Right atrium auricular region (tissue), 2 donors: ENCODE results near the gene KDELR1. TPM values are rescaled to one million over a fixed set of nuclear protein-coding genes. Genes with fewer than 3 reads are reported as not detected.

Experiments used
- DNase-seq: peaks from one replicate; pipeline ENCODE4 v3.0.0-alpha.2; 2019; ENCODE audit warnings: low spot score
- H3K27ac ChIP-seq, 2 donors: fragments of 200-600 bp; sonication (generic); 1 replicate in 1 of 2; 2 replicates in 1 of 2; pipeline ENCODE4 v1.5.1; 2016 to 2019
- H3K27me3 ChIP-seq, 2 donors: fragments of 200-600 bp; sonication (generic); one replicate each; pipeline versions ENCODE4 v1.5.1 to v1.6.0; 2017 to 2019
- H3K36me3 ChIP-seq: fragments of 200-600 bp; sonication (generic); one replicate; pipeline ENCODE4 v1.5.1; 2016
- H3K4me1 ChIP-seq, 2 donors: fragments of 200-600 bp; sonication (generic); one replicate each; pipeline versions ENCODE4 v1.5.1 to v1.6.0; 2017 to 2019
- H3K4me3 ChIP-seq, 2 donors: fragments of 200-600 bp; sonication (generic); 1 replicate in 1 of 2; 2 replicates in 1 of 2; pipeline ENCODE4 v1.5.1; 2017 to 2019; ENCODE audit warnings: mild to moderate bottlenecking in 1 of 2, moderate library complexity in 1 of 2
- H3K9me3 ChIP-seq, 2 donors: fragments of 200-600 bp; sonication (generic); one replicate each; pipeline ENCODE4 v1.5.1; 2019
- CTCF ChIP-seq, 2 donors: fragments of 200-600 bp; sonication (generic); IDR thresholded peaks; one replicate each; pipeline ENCODE4 v1.5.1; 2019; ENCODE audit warnings: antibody characterized with exemption in 2 of 2
- total RNA-seq, 2 donors: library from RNA; depleted of rRNA; stranded (reverse); fragments of >200 nt; gene quantifications; one replicate each; pipeline ENCODE4 v1.1.0, GENCODE V29; 2016

Gene KDELR1
- total RNA-seq, 2 donors from 2014 or later: 74.1 to 82.0 TPM

GRCh38 chr19:48344892-48345291 lies 46.5 kb downstream of the KDELR1 start:
- no peak for TF ChIP-seq CTCF (IDR thresholded peaks at IDR 0.05)
- no peaks in the 10 kb centered on the region for H3K9me3 ChIP-seq
- no peak for DNase-seq
- no peak overlapping the region for H3K4me3 ChIP-seq
- no peaks in the 10 kb centered on the region for H3K36me3 ChIP-seq
- H3K4me1 ChIP-seq: peaks cover 0 to 7% of the 10 kb centered on the region in 2 donors
- H3K27me3 ChIP-seq: no peaks in the 10 kb centered on the region
- no peak overlapping the region for H3K27ac ChIP-seq

- Histone ChIP-seq H3K36me3 (no peaks in the 10 kb centered on the region), H3K27me3 (no peaks in the 10 kb centered on the region), H3K4me3 (no peak overlapping the region), H3K9me3 (no peaks in the 10 kb centered on the region), H3K27ac (no peak overlapping the region), H3K4me1 (peaks cover 0 to 1% of the 10 kb centered on the region in 2 donors)
- TF ChIP-seq CTCF (IDR thresholded peaks at IDR 0.05): no peak
- DNase-seq: no peak
Measured at GRCh38 chr19:48342841-48343540, 48.4 kb downstream of the KDELR1 start.

GRCh38 chr19:48342414-48342738 lies 49.0 kb downstream of the KDELR1 start:
- Histone ChIP-seq H3K4me3 (no peak overlapping the region), H3K27me3 (no peaks in the 10 kb centered on the region), H3K27ac (no peak overlapping the region), H3K4me1 (no peaks in the 10 kb centered on the region), H3K9me3 (no peaks in the 10 kb centered on the region), H3K36me3 (no peaks in the 10 kb centered on the region)
- DNase-seq: no peak
- TF ChIP-seq CTCF (IDR thresholded peaks at IDR 0.05): no peak

GRCh38 chr19:48341515-48342413 lies 49.6 kb downstream of the KDELR1 start:
- DNase-seq: no peak
- Histone ChIP-seq H3K27ac (no peak overlapping the region), H3K9me3 (no peaks in the 10 kb centered on the region), H3K36me3 (no peaks in the 10 kb centered on the region), H3K27me3 (no peaks in the 10 kb centered on the region), H3K4me3 (no peak overlapping the region), H3K4me1 (no peaks in the 10 kb centered on the region)
- TF ChIP-seq CTCF (IDR thresholded peaks at IDR 0.05): no peak

GRCh38 chr19:48340995-48341394 lies 50.4 kb downstream of the KDELR1 start:
- no peak for DNase-seq
- no peaks in the 10 kb centered on the region for H3K9me3 ChIP-seq
- no peak overlapping the region for H3K4me3 ChIP-seq
- H3K4me1 ChIP-seq: no peaks in the 10 kb centered on the region
- H3K36me3 ChIP-seq: no peaks in the 10 kb centered on the region
- no peak for TF ChIP-seq CTCF (IDR thresholded peaks at IDR 0.05)
- H3K27ac ChIP-seq: no peak overlapping the region
- H3K27me3 ChIP-seq: no peaks in the 10 kb centered on the region
